ENCODE measurements around the gene NNAT. TPM values are rescaled to one million over a fixed set of nuclear protein-coding genes. Genes with fewer than 3 reads are reported as not detected.

NNAT gene
- total RNA-seq, 1 donor, result not detected

- no peak for TF ChIP-seq CTCF (IDR thresholded peaks at IDR 0.05; ENCODE audit: extremely low read depth, low read depth, low read length)
- no peak for DNase-seq (ENCODE audit: insufficient read length, low spot score, missing footprints)
- H3K4me2 ChIP-seq (ENCODE audit: insufficient read depth, low read length), result no peak overlapping the region
- no peaks in the 10 kb centered on the region for H3K9me3 ChIP-seq (ENCODE audit: low read depth, low read length)
- H3K4me1 ChIP-seq (ENCODE audit: insufficient read depth, low read length), result peaks cover 10% of the 10 kb centered on the region
- H3K36me3 ChIP-seq (ENCODE audit: insufficient read depth, low read length), result no peaks in the 10 kb centered on the region
- H4K20me1 ChIP-seq (ENCODE audit: insufficient read depth, low read length), result no peaks in the 10 kb centered on the region
- no peaks in the 10 kb centered on the region for H3K79me2 ChIP-seq (ENCODE audit: insufficient read depth, low read length)
- no peak overlapping the region for H3K27ac ChIP-seq (ENCODE audit: low read depth, low read length)
- no peak overlapping the region for H3K4me3 ChIP-seq (ENCODE audit: insufficient read depth, low read length)
- no peak overlapping the region for H2AFZ ChIP-seq (ENCODE audit: low read length)
- H3K27me3 ChIP-seq (ENCODE audit: insufficient read depth, low read length), result peaks cover 8% of the 10 kb centered on the region
Observed at GRCh38 chr20:37533154-37533715, 12.2 kb downstream of the NNAT start.

- H3K9me3 ChIP-seq (ENCODE audit: low read depth, low read length), result no peaks in the 10 kb centered on the region
- no peaks in the 10 kb centered on the region for H3K36me3 ChIP-seq (ENCODE audit: insufficient read depth, low read length)
- H3K4me2 ChIP-seq (ENCODE audit: insufficient read depth, low read length), result no peak overlapping the region
- no peak overlapping the region for H3K4me3 ChIP-seq (ENCODE audit: insufficient read depth, low read length)
- peaks cover 2% of the 10 kb centered on the region for H3K4me1 ChIP-seq (ENCODE audit: insufficient read depth, low read length)
- H2AFZ ChIP-seq (ENCODE audit: low read length), result peak overlapping the region; percentile 21
- peak; percentile 88 for TF ChIP-seq CTCF (IDR thresholded peaks at IDR 0.05; ENCODE audit: extremely low read depth, low read depth, low read length)
- DNase-seq (ENCODE audit: insufficient read length, low spot score, missing footprints), result no peak
- H4K20me1 ChIP-seq (ENCODE audit: insufficient read depth, low read length), result no peaks in the 10 kb centered on the region
- peaks cover 8% of the 10 kb centered on the region for H3K27me3 ChIP-seq (ENCODE audit: insufficient read depth, low read length)
- H3K79me2 ChIP-seq (ENCODE audit: insufficient read depth, low read length), result no peaks in the 10 kb centered on the region
- H3K27ac ChIP-seq (ENCODE audit: low read depth, low read length), result no peak overlapping the region
Observed at GRCh38 chr20:37534401-37535157, 13.5 kb downstream of the NNAT start.

- Histone ChIP-seq H4K20me1 (ENCODE audit: insufficient read depth, low read length) (no peaks in the 10 kb centered on the region), H2AFZ (ENCODE audit: low read length) (no peak overlapping the region), H3K27me3 (ENCODE audit: insufficient read depth, low read length) (peaks cover 8% of the 10 kb centered on the region), H3K36me3 (ENCODE audit: insufficient read depth, low read length) (no peaks in the 10 kb centered on the region), H3K79me2 (ENCODE audit: insufficient read depth, low read length) (no peaks in the 10 kb centered on the region), H3K4me3 (ENCODE audit: insufficient read depth, low read length) (no peak overlapping the region), H3K9me3 (ENCODE audit: low read depth, low read length) (no peaks in the 10 kb centered on the region), H3K27ac (ENCODE audit: low read depth, low read length) (no peak overlapping the region), H3K4me2 (ENCODE audit: insufficient read depth, low read length) (no peak overlapping the region), H3K4me1 (ENCODE audit: insufficient read depth, low read length) (peaks cover 2% of the 10 kb centered on the region)
- TF ChIP-seq CTCF (IDR thresholded peaks at IDR 0.05; ENCODE audit: extremely low read depth, low read depth, low read length), result no peak
- no peak for DNase-seq (ENCODE audit: insufficient read length, low spot score, missing footprints)
Observed at GRCh38 chr20:37535443-37536132, 14.5 kb downstream of the NNAT start.

- Histone ChIP-seq H3K27me3 (ENCODE audit: insufficient read depth, low read length) (peaks cover 8% of the 10 kb centered on the region), H3K4me3 (ENCODE audit: insufficient read depth, low read length) (no peak overlapping the region), H3K27ac (ENCODE audit: low read depth, low read length) (no peak overlapping the region), H3K4me1 (ENCODE audit: insufficient read depth, low read length) (peaks cover 2% of the 10 kb centered on the region), H2AFZ (ENCODE audit: low read length) (no peak overlapping the region), H4K20me1 (ENCODE audit: insufficient read depth, low read length) (no peaks in the 10 kb centered on the region), H3K4me2 (ENCODE audit: insufficient read depth, low read length) (no peak overlapping the region), H3K9me3 (ENCODE audit: low read depth, low read length) (no peaks in the 10 kb centered on the region), H3K36me3 (ENCODE audit: insufficient read depth, low read length) (no peaks in the 10 kb centered on the region), H3K79me2 (ENCODE audit: insufficient read depth, low read length) (no peaks in the 10 kb centered on the region)
- no peak for TF ChIP-seq CTCF (IDR thresholded peaks at IDR 0.05; ENCODE audit: extremely low read depth, low read depth, low read length)
- no peak for DNase-seq (ENCODE audit: insufficient read length, low spot score, missing footprints)
Observed at GRCh38 chr20:37537505-37537904, 16.5 kb downstream of the NNAT start.

Measured in osteoblast (primary cell).